ENCODE results near the gene CACNA1I. TPM values are rescaled to one million over a fixed set of nuclear protein-coding genes. Genes with fewer than 3 reads are reported as not detected.

CACNA1I gene
- total RNA-seq, 1 donor from 2014 or later, result 0.75 TPM

- DNase-seq (ENCODE audit: low spot score), result no peak
Measured at GRCh38 chr22:39666495-39666894, 95.9 kb downstream of the CACNA1I start.

- DNase-seq (ENCODE audit: low spot score), result no peak
Measured at GRCh38 chr22:39666926-39667325, 96.4 kb downstream of the CACNA1I start.

- DNase-seq (ENCODE audit: low spot score), result no peak
Measured at GRCh38 chr22:39669432-39669831, 98.9 kb downstream of the CACNA1I start.

DNA sequence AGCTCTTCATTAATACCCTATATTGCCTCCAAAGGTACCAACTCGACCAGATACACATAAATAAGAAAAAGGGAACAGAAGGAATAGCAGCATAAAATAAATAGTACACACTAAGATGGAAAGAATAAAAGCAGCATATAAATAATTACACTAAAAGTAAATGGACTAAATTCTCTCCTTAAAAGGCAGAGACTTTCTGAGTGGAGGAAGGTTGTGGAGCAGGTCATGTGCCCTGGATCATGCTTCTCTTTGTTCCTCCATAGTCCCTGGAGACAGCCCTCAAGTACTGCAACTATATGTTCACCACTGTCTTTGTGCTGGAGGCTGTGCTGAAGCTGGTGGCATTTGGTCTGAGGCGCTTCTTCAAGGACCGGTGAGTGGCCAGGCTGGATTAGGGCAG is 101.4 kb downstream of the CACNA1I start:
- no peak for DNase-seq (ENCODE audit: low spot score)

DNA sequence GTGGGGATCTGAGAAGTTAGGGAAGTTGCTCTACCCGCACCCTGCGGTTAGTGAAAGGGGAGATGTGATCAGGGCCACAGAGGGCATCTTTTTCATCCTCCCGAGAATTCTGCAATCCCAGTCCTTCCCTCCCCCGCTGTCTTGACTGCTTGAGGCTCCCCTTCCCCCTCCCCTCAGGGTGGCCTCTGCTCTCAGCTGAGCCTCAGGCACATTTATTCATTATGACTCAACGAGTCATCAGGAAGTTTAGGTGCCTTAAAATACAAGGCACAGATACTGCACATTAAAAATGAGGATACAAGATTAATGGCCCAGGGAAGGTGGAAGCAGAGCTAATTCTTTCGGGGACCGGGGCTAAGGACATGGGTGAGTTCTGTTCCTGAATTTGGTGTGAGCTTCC is 104.0 kb downstream of the CACNA1I start:
- no peak for DNase-seq (ENCODE audit: low spot score)

DNA sequence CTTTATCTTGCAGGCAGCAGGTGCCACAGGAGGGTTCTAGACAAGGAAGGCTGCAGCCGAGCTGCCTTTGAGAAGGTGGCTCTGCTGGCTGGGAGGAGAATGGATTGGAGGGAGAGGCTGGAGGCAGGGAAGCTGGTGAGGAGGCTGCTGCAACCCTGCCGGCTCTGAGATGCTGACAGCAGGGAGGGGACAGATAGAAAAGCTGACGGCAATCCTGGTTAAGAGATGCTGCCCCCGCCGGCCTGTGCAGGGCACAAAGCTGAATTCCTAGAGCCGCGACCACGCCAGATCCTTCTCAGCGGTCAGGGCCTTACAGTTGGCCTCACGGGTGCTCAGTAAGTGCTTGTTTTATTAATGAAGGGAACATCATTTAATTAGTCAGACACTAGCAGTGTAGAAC is 105.4 kb downstream of the CACNA1I start:
- no peak for DNase-seq (ENCODE audit: low spot score)

GRCh38 chr22:39677967-39678366 is 107.4 kb downstream of the CACNA1I start:
- DNase-seq (ENCODE audit: low spot score), result no peak

GRCh38 chr22:39678862-39679490 is 108.4 kb downstream of the CACNA1I start:
- no peak for DNase-seq (ENCODE audit: low spot score)

- DNase-seq (ENCODE audit: low spot score), result no peak
Measured at GRCh38 chr22:39679652-39680051, 109.1 kb downstream of the CACNA1I start.

DNA sequence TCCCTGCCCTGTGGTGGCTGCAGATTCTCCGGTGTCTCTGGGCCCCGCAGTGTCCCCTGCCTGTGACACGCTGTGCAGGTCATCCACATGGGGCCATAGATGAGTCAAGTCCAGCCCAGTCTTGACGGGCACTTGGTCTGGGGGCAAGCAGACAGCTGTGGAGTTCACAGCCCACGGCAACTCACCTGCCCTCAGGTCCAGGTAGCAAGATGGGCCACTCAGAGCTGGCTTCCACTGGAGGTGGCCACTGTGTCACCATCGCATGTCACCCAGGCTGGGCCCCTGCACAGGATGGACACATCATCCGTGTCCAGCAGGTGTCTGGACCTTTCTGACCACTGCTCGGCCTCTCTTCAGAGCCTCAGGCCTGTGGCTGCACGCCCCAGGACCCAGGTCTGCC is 109.9 kb downstream of the CACNA1I start:
- DNase-seq (ENCODE audit: low spot score), result no peak

DNA sequence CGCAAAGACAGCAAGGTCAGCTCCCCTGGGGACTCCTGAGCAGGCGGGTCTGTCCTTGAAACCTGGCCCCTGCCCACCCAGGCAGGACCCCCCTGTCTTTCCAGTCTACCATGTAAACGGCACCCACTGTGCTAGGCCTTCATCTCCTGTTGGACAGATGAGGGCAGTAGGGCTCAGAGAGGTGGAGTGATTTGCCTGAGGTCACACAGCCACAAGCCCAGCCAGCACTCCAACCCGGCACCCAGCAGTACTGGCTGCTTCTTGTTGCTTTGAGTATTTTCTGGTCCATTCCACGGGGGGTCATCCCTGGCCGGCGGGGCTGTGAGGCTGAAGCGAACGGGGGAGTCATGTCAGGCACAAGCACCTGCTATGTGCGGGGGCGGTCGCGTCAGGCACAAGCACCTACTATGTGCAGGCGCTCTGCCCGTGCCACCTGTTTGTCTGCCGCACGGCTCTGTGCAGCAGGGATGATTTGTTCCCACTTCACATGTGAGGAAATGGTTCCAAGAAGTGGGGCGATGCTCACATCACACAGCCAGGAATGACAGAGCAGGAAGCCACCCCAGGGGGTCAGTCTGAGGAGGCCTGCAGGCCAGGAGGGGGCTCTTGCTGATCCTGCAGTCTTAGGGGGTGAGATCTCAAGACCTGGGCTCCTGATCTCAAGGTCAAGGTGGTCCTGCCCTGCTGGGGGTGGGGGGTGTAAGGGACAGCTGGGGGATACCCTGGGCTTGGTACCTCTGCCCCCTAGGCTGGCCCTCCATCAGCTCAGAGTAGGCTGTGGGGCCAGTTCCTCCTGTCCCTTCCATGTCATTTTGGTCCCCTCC is 110.7 kb downstream of the CACNA1I start:
- no peak for DNase-seq (ENCODE audit: low spot score)

- DNase-seq (ENCODE audit: low spot score), result no peak
Measured at GRCh38 chr22:39682994-39683393, 112.4 kb downstream of the CACNA1I start.

DNA sequence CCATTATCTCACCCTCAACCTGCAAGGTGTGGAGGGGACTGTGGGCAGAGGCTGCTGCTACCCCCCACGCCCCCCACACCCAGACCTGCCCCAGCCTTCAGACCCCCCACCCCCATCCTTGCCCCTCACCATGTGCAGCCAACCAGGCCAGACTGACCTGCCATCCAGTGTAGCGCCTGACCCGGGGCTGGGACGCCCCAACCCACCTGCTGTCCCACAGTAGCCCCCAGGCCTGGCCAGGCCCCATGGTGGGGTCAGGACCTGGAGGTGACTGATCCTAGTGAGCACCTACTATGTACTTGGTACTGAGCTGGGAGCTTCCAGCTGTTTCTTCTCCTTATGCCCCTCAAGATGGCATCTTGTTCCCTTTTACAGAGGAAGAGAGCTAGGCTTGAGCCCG is 113.1 kb downstream of the CACNA1I start:
- DNase-seq (ENCODE audit: low spot score), result no peak

DNA sequence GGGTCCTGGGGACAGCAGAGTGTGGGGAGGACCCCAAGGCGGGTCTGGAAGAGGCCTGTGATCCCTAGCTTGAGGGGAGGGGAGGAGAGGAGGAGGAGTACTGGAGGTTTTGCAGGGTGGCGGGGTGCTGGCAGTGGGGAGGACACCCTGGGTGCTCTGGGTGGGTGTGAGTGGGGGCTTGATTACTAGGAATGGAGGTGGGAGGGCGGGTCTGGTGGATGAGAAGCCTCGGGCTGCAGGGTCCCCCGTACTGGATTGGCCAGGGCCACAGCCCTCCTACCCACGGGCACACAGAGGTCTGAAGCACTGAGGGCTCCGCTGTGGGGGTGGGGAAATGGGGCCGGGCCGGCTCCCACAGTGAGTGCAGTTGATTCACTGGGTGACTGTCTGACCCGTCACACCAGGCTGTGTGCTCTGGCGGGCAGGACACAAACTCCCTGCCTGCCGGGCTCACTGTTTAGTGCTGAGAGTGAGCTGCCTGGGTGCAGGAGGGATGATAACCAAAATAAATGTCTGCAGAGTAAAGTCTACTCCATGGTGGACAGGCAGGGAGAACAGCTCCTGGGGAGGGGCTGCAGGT is 114.2 kb downstream of the CACNA1I start:
- DNase-seq (ENCODE audit: low spot score), result no peak

DNA sequence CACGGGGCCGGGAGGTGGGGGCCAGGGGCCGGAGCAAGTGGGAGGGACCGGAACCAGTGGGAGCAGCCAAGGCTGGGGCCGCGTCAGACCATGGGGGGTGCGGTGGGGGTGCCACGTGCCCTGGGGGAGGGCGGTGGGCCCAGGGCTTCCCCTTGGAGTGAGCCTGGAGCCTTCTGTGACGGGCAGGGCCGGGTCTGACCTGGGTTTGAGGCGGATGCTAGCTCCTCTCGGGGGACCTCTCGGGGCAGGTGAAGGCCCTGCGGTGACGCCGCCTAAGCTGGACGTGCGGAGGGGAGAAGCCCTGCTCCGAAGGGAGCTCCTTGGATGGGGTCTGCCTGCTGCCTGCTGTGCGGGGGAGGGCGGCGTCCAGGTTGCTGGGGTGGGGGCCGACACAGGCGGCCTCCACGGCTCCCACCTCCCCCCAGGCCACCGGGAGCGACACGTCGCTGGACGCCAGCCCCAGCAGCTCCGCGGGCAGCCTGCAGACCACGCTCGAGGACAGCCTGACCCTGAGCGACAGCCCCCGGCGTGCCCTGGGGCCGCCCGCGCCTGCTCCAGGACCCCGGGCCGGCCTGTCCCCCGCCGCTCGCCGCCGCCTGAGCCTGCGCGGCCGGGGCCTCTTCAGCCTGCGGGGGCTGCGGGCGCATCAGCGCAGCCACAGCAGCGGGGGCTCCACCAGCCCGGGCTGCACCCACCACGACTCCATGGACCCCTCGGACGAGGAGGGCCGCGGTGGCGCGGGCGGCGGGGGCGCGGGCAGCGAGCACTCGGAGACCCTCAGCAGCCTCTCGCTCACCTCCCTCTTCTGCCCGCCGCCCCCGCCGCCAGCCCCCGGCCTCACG is 115.0 kb downstream of the CACNA1I start:
- no peak for DNase-seq (ENCODE audit: low spot score)

GRCh38 chr22:39686178-39686620 is 115.6 kb downstream of the CACNA1I start:
- DNase-seq (ENCODE audit: low spot score), result no peak

GRCh38 chr22:39686776-39687525 is 116.4 kb downstream of the CACNA1I start:
- DNase-seq (ENCODE audit: low spot score), result no peak

- no peak for DNase-seq (ENCODE audit: low spot score)
Measured at GRCh38 chr22:39688186-39688785, 117.7 kb downstream of the CACNA1I start.

DNA sequence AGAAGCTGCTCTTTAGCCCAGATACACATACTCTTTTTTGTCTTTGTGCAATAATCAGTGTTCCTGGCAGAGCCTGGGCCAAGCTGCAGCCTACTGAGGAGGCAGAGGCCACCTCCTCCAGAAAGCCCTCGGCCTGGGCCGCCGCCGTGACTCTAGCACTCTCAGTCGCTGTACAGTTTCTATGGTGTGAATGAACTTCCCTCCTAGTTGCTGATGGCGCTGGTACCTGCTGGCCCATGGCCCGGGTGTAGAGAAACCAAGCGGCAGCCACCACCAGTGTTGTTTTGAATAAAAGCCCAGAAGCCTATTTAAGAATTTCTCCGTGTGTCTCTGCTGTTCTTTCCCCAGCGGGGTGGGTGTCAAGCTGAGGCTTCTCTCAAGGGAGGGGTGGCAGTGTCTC is 118.9 kb downstream of the CACNA1I start:
- DNase-seq (ENCODE audit: low spot score), result no peak

DNA sequence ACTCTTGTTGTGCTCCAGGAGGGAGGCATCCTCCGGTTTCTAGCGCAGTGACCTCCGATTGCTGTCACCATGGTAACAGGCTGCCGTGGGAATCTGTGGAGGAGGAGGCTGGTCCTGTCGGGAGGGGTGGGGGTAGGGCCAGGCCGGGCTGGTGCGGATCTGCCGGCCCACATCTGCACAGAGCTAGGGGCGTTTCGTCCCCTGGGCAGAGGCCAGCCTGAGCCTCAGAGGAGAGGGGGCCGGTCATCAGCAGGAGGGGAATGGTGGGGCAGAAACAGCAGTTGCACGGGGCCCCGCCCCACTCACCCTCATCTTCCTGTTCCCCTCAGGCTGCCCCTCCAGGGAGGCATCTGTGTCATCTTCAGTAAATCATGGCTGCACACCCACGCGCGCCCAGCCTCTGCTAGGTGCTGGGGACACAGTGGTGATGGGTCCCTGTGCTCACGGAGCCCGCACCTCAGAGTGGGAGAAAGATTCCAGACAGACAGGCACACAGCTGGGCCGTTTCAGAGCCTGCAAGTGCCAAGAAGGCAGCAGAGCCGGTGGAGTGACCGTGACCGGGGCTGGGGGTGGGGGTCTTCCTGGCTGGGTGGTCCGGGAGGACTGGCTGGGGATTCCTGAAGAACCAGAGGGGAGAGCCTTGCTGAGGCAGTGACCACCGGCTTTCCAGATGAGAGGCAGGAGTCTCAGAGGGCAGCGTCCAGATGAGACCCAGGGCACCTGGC is 120.5 kb downstream of the CACNA1I start:
- no peak for DNase-seq (ENCODE audit: low spot score)
